GM18498 (cell line): Measurements from ENCODE around the gene MGMT.

ENCODE experiments used
- ATAC-seq: cut with Tn5 transposase; IDR thresholded peaks from one replicate; pipeline ENCODE4 v1.9.1; 2021; ENCODE audit warnings: mild to moderate bottlenecking, moderate library complexity; ENCODE audit not compliant: unreplicated experiment

The MGMT gene

DNA sequence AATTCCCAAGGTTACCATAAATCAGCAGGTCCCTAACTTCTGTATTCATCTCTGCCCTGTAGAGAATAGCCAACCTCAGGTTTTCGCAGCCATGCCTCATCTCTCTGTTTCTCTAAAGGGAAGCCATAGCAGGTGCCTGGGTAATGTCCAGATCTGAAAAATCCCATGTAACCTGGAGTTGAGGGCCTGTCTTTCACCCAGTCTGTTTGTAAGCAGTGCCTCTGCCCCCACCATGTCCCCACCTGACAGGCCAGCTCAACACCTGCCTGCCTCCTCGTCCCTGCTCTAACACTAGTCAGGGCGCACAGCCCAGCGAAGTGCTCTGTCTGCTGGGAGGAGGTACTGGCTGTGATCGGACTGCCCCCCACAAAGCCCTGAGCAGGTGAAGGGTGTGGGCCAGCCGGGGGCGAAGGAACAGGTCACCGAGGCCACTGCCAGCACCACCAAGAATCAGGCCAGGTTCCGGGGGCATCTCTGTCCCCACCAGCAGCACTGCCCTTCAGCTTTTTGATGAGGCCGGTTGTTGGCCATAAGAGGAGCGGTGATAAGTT, 210.4 kb downstream of the MGMT start:
- ATAC-seq, result no peak

DNA sequence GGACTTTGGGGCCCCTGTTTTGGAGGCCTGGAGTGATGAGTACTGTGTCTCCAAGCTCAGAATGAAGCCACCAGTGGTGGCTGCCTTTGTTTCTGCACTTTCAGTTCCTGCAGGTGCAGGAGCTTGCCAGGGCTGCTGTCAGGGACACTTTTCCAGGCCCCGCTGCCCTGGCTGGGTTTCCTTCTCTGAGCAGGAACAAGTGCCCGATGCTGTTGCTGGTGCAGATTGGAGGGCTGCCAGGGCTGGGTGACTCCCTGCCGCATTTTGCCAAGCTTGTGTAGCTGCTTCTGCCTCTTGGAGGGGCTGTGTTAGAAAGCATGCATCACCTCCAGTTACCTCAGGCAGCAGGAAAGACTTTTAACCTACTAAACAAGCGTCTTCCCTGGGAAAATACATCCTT, 211.1 kb downstream of the MGMT start:
- no peak for ATAC-seq

DNA sequence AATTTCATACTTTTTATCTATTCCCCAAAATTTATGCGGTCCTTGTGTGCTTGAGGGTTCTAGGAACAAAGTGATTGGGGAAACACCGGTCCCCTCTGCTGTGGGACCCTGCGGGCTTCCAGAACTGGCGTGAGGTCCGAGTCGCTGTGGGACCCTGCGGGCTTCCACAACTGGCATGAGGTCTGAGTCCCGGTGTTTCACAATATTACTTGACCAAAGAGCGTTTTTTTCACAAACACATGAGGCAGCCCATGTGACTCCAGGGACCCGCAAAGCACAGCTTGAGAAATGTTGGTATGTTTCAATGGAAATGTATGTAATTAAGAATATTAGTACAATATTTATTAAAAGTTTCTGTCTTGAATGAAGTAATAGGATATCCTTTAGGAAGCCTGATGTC, 212.2 kb downstream of the MGMT start:
- ATAC-seq, result no peak

DNA sequence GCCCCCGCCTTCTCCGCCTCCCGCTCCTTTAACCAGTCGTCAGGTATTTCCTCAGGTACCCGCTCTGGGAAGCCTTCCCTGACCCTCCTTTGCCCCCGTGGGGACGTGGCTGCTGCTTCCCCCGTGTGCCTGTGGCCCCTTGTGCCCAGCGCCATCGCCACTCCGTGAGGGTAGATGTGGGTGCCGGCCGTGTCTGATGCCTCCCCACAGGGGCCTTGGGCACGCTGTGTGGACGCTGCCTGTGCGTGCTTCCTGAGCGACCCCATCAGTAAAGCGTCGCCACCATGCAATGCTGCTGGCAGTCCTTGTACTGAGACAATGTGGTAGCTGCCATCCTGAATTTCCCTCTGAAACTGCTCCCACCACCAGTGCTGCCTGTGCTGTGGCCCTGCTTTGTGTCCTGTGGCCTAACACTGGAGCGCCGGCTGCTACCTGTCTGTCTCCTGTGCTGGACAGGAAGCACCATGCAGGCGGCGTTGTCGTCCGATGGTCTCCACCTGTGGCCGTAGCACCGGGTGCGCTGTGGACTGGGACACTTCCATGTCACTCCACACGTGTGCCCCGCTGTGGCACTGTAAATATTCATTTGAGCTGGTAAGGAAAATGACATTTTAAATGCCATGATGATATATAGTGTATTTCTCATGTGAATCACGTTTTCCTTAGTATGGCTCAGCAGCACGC, 213.8 kb downstream of the MGMT start:
- no peak for ATAC-seq

DNA sequence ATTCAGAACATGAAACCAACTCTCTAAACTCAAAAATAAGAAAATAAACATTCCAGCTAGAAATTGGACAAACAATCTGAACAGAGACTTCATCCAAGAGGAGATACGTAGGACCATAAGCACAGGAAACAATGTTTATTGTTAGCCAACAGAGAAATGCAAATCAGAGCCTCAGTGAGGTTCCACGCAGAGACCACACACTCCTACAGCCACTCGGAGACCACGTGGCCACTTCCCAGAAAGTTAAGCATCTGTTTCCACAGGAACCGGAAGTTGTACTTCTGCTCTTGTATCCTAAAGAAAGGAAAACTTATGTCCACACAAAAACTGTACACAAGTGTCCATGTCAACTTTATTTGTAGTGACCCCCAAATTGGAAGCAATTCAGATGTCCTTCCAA, 214.8 kb downstream of the MGMT start:
- no peak for ATAC-seq

DNA sequence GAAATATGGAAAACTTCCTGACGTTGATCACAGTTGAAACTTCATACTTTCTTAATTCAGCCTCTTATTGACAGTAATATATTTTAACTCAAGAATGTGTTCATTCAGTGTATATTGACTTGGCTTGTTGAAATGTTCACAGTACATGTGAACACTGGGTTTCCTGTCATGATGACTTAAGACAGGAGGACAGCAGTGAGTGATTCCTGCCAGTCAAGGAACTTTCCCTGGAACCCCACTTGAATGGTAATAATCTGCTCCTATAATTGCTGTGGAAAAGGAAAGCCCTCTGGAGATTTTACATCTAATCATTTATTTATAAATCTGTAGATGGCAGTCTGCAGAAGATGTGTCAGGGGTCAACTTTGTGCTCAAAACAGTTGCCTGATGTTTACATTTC, 216.5 kb downstream of the MGMT start:
- ATAC-seq, result no peak

DNA sequence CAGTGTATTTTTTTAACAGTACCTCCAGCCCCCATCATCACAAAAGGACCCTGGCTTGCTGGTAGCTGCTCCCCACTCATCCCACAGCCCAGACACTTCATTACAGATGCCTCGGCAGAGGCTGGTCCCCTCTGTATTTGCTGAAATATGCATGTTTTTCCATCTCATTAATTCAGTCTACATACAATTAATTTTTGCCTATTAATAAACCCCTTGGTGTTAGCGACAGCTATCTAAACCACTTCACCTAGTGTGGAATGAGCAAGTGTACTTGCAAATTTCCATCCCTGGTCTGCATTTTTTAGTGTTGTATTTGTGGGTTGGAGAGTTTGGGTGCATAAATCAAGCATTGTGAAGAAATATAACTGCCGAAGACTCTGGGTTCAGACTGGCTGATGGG, 216.9 kb downstream of the MGMT start:
- ATAC-seq, result no peak

DNA sequence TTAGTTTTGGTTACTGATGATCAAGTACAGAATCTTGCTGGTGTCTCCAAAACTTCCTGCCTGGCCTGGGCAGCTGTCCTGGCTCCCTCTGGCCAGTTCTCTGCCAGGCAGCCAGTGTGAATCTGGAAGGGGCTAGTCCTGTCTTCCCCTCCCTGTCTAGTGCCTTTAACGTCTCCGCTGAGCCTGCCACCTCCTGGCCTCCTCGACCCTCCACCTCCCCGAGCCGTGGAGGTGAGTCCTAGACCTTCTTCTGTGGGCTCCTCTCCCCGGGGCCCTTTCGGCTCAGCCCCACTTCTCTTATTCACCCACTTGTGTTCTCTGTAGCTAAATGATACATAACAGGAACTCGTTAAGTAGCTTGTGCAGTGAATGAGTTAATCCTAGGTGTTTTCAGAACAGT, 218.2 kb downstream of the MGMT start:
- ATAC-seq, result no peak

DNA sequence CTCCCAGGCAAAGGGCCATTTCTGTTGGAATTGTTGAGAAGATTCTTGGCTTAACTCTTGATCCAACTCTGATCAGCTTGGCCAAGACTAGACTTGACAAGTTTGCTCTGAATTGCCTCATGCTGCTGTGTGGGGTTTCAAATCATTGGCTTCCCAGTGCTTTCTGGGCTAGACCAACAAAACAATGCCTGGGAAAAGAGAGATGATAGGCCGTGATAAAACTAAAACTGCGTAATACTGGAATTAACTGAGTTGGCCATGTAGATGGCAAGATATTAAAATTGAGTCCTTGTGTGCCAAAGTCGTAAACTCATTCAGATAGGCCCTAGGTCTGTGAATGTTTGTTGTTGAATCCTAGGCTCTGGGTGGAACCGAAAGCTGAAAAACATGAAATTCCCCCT, 222.6 kb downstream of the MGMT start:
- ATAC-seq, result no peak

DNA sequence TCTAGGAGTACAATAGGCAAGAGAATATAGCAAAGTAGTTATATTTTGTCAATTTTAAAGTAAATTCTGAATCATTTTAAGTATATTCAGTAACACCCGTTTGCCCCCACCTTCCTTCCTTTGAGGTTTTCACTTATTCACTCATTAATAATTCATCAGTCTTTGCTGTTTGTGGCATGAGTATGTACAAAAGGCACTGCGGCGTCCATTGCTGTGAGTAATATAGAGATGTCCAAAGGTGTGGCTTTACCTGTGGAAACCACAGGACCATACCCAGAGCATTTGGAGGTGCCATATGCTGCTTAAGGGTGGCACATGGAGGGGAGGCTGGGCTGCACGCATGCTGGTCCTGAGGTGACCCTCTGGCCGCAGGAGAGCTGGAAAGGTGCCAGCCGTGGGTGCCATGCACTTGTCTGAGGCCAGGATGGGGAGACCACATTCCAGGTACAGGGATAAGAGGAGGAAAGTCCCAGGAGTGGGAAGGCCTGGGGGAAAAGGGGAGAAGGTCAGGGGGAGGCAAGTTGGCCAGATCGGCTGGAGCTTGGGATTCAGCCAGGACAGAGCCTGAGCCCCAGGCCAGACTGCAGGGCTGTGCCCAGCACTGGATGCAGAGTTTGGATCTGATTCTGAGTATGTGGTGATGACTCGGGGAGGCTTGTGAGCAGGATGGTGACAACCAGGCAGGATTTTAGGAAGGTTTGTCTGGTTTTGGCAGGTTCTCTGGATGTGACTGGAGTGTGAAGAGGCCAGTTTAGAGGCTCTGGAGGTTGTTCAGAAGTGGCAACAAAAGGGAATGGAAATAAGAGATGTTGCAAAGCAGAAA, 223.4 kb downstream of the MGMT start:
- ATAC-seq, result no peak

DNA sequence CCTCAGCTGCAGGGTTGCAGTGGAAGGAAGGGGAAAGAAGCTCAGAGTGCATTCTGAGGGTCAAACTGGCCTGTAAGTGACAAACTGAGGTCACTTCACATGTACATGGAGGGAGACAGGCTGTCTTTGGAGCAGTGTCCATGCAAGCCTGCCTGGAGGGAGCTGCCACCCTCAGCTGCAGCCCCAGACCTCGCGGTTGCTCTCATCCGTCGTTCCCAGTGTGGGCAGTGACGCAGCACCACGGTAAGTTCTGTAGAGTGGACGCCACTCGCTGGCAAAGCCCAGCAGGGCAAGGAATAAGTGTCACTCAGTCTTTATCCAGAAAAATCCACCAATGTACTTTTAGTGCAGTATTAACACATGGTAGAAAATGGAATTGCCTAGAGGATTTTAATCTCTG, 225.7 kb downstream of the MGMT start:
- ATAC-seq, result no peak

DNA sequence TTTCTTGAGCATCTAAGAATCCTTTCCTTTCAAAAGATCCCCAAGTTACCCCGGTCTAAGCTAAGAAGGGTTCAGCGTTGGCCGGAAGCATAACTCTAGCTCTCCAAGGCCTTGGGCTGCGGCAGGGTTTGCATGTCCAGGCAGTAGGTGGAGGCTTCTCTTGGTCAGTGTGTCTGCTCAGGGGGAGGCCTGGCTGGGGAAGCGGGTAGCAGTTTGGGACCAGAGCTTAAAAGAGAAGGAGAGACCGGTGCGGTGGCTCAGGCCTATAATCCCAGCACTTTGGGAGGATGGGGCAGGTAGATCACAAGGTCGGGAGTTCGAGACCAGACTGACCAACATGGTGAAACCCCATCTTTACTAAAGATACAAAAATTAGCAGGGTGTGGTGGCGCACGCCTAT, 226.3 kb downstream of the MGMT start:
- no peak for ATAC-seq

DNA sequence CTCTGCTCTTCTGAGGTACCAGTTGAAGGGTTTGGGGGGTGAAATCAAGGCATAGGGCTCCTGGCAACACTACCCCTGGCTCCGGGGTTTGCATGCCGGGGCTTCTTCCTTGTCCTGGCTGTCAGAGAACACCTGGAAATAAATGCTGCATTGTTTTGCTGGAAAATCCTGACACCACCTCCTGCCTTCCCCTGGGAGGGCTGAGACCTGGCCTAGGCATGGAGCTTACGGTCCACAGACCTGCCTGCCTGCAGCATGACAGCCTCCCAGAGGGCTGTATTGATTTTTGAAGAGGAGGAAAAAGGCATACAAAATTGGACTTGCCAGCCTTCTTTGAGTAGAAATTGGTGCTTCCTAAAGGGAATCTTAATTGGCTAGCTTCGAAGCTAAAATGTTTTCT, 227.1 kb downstream of the MGMT start:
- ATAC-seq, result no peak

DNA sequence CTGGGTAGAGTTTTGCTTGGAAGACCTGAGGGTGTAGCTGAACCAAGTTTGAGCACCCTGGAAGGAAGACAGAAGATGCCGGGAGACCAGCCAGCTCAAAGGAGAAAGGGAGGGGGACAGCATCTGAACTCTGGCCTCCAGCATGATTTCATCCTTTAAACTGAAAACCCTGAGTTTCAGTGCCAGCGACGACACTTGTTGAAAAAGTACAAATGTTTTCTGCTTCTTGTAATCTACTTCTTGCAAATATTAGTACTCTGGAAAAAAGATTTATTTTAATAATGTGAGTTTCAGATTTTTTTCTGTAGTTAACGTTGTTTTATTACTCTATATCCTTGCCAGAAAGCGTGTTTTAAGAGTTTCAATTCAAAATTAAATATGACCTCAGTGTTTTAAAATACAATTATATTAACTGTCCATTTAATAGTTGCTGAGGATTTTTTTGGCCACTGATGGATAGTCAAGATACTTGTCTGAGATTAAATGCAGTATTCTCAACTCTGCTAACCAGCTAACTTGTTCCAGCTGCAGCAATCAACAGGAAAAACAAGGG, 227.7 kb downstream of the MGMT start:
- no peak for ATAC-seq

DNA sequence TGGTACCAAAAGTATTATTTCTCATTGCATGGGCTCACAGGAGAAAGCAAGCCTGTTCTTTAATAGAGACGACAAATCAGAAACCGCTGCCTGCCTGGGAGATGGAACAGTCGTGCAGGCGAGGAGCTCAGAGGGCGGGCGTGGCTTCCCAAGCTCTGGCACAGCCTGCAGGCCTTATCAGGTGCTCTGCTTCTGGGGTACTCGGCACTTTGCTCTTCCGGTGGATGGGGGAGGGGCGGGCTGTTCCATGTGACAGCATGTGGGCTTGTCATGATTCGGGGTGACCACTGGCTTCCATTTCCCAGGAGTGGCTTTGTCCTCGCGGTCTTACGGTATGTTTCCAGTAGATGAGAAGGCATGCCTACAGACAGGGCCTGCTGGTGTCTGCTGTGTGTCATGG, 228.6 kb downstream of the MGMT start:
- ATAC-seq, result no peak

DNA sequence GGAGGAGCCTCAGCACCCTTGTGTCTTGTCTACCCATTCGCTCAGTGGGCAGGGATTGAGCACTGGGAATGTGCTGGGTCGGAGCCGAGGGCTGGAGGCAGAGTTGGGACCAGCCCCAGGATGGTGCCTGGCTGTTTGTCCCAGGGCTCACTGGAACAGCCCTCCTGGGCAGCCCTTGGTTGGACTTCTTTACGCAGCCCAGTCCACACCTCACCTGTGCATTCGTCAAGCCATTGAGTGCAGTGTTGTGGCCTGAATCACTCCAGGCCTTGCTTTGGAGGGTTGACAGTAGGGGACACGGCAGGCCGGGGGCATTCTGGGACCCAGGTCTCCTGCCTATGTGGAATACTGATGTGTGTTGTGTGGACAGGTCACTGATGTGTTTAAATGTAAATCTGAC, 229.6 kb downstream of the MGMT start:
- ATAC-seq, result no peak

DNA sequence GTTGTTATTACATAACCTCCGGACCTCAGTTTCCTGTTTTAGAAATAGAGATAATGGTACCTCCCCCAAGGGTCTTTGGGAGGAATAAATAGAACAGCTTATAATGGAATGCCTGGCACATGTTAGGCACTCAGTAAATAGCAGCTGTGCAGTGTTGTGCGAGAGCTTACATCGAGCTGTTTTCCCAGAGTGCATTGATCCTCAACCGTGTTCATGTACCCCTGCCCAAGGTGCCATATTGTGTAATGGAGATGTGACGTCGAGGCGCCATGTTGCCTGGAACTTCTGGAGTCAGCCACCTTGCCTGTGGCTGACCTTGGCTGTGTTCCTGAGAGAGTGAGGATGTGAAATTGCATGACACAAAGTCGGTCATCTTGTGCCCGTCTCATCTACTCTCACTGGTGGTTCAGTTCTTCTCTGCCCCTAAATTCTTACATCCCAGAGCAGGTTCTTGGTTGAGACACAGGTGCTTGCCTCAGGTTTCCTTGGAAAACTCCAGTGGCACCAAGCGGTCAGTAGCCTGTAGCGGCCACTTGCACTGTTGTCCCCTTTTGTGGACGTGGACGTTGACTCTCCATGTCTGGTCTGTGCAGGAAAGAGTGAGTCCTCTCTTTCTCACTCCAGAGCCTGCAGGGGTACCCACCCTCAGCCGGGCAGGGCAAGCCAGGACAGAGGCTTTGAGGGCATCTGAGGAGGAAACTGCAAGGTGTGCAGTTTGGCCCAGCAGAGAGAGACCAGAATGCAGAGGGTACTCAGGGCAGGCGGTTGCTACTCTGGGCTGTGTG, 230.6 kb downstream of the MGMT start:
- no peak for ATAC-seq

DNA sequence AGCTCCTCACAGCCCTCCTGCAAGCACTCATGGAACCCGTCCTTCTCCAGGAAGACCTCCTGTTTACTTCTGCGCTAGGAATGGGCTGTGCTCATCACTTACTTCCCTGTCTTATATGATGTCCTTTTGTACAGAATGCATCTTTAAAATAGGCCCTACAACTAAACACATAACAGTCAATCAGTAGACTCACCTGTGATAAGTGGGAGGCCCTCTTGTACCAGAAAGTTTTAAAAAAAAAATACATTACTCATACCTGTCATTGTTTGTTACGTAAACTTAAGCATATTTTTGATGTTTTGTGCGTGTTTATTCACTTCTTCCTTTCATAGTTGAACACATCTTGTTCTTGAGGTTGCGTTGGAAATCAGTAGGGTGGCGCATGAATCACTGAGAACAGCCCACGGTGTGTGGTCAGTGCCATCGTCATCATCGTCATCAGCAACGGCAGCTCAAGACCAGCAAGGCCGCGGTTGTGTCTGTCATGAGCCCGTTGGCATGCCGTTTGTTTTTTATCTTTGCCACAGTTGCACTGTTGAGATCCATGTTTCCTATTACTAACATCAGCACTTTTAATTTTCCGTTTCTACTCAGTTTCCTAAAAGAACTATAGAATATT, 232.8 kb downstream of the MGMT start:
- no peak for ATAC-seq

DNA sequence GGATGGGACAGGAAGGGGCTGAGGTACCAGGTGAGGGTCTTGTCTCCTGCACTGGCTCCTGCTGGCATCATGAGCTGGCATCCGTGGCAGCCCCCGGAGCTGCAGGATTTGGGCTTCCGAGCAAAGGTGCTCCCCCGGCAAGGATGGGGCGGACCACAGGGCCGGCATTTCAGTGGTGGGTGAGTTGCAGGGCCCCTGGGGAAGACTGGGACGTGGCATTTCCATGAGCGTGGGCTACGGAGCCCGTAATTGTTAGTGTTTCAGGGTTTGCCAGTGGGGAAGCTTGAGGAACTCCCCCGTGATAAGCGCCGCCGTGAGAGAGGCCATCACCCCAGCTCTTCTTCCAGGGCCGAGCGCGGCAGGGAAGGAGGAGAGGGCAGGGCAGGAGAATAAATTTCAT, 235.6 kb downstream of the MGMT start:
- ATAC-seq, result no peak

DNA sequence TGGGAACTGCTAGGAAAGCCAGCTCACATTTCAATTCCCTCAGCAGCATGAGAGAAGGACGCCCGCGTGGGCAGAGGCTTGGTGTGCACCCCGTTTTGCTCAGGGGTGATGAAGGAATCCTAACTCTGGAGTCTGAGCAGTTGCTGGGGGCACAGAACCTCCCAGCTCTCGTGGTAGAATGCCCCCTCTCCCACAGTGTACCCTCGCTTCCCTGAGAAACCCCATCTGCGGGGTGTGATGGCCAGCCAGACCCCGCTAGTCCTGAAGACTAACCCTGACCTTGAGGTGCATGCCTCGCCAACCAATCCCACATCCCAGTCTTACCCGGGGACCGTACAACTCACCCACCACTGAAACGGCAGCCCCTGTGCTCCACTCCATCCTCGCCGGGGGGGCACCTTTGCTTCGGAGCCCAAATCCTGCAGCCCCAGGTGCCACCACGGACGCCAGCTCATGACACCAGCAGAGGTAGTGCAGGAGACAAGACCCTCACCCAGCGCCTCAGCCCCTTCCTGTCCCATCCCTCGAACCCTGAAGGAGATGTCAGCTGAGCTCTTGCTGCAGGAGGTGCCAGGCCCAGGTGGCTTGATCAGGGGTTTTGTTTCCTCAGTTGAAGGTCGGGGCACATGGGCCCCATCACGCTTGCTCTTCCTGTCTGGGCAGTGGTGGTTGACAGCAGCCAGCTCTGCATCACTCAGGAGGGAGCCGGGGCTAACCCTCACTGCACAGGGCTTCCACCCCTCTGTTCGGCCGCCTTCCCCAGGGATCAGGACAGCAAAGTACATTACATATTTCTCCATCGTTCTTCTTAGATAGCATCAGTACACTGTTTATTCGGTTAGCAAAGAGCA, 236.5 kb downstream of the MGMT start:
- no peak for ATAC-seq
